SH-SY5Y (cell line): ENCODE measurements around the gene PKNOX2.

Experiments
- GATA2 ChIP-seq: IDR thresholded peaks from 2 replicates; pipeline ENCODE4 v1.6.1; 2011; ENCODE audit warnings: mild to moderate bottlenecking, low read depth, low read length
- GATA3 ChIP-seq: IDR thresholded peaks from 2 replicates; pipeline ENCODE4 v1.6.1; 2011; ENCODE audit warnings: low read depth, mild to moderate bottlenecking, low read length, moderate library complexity

- no peak for TF ChIP-seq GATA3
- no peak for TF ChIP-seq GATA2
These were observed 248.0 kb downstream of the PKNOX2 start for GRCh38 chr11:125412509-125412908.
